Spinal cord (tissue), 10 donors: ENCODE results near the gene TAF11L13. TPM values are rescaled to one million over a fixed set of nuclear protein-coding genes. Genes with fewer than 3 reads are reported as not detected.
"Not testable (repeated sequence)": the region's sequence is repeated elsewhere in the genome, so short reads cannot be mapped to it uniquely, and the experiment has no call there.

ENCODE experiments used
- DNase-seq, 6 donors: peaks; one replicate each; pipeline versions ENCODE4 v3.0.0 to v3.0.0-alpha.2; 2013 to 2015; ENCODE audit warnings: low spot score in 6 of 6, low read depth in 4 of 6
- H3K27ac ChIP-seq: one replicate; pipeline ENCODE4 v1.5.1; 2013; ENCODE audit warnings: low read depth, low read length, control low read depth
- H3K27me3 ChIP-seq: one replicate; pipeline ENCODE4 v1.6.1; 2013; ENCODE audit warnings: low read length; ENCODE audit not compliant: control insufficient read depth, insufficient read depth
- H3K36me3 ChIP-seq: one replicate; pipeline ENCODE4 v1.6.1; 2013; ENCODE audit warnings: low read length; ENCODE audit not compliant: control insufficient read depth, insufficient read depth
- H3K4me1 ChIP-seq: one replicate; pipeline ENCODE4 v1.6.1; 2013; ENCODE audit warnings: low read length; ENCODE audit not compliant: control insufficient read depth, insufficient read depth
- H3K4me3 ChIP-seq: one replicate; pipeline ENCODE4 v1.5.1; 2013; ENCODE audit warnings: low read depth, low read length, control low read depth
- H3K9me3 ChIP-seq: one replicate; pipeline ENCODE4 v1.6.1; 2013; ENCODE audit warnings: low read length; ENCODE audit not compliant: control insufficient read depth, insufficient read depth
- WGBS: methylation state at CpG from one replicate; pipeline ENCODE4 v1.1.5; 2013; ENCODE audit warnings: missing lambda C conversion rate; ENCODE audit not compliant: insufficient coverage; 5-methylcytosine and 5-hydroxymethylcytosine counted together
- polyA plus RNA-seq, 2 donors: library from polyadenylated mRNA; unstranded; fragments of 120-200 nt; gene quantifications; one replicate each; pipeline ENCODE4 v1.2.1, GENCODE V29; 2013; ENCODE audit not compliant: insufficient read length in 2 of 2
- total RNA-seq, 2 donors: library from RNA; depleted of rRNA in 1 of 2; stranded (reverse); fragments of 120-200 nt in 1 of 2; fragments of >200 nt in 1 of 2; gene quantifications; one replicate each; pipeline versions ENCODE4 v1.2.3 to v1.2.4, GENCODE V29; 2013 to 2014
- donor health status: healthy.

Gene TAF11L13
- total and polyA plus RNA-seq, 4 donors, result not detected

GRCh38 chr5:17614872-17615605 is 16.8 kb upstream of the TAF11L13 start:
- Histone ChIP-seq H3K4me3 (no peak overlapping the region), H3K4me1 (no peaks in the 10 kb centered on the region), H3K27ac (no peak overlapping the region), H3K9me3 (no peaks in the 10 kb centered on the region), H3K36me3 (no peaks in the 10 kb centered on the region), H3K27me3 (no peaks in the 10 kb centered on the region)
- 96% methylated on average over 14 of the region's 17 CpGs for WGBS
- no peak for DNase-seq

DNA sequence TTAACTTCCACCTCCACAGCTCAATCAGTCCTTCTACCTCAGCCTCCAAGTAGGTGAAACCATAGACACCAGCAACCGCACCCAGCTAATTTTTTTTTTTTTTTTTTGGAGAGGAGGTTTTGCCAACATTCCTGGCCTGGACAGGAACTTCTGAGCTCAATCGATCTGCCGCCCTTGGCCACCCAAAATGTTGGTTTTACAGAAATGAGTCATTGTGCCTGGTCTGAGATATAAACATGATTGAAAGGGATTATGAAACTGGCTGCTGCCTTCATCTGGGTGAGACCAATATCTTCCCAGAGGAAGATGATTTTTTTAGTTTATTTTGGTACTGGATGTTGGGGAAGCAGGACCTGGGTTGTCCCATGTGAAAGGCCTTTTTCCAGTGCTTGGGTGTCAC is 12.5 kb upstream of the TAF11L13 start:
- WGBS, result 94% methylated on average over 2 of the region's 3 CpGs
- DNase-seq, result no peak
- no peaks in the 10 kb centered on the region for H3K27me3 ChIP-seq
- H3K27ac ChIP-seq, result no peak overlapping the region
- H3K4me1 ChIP-seq, result no peaks in the 10 kb centered on the region
- H3K36me3 ChIP-seq, result no peaks in the 10 kb centered on the region
- no peaks in the 10 kb centered on the region for H3K9me3 ChIP-seq
- H3K4me3 ChIP-seq, result no peak overlapping the region

DNA sequence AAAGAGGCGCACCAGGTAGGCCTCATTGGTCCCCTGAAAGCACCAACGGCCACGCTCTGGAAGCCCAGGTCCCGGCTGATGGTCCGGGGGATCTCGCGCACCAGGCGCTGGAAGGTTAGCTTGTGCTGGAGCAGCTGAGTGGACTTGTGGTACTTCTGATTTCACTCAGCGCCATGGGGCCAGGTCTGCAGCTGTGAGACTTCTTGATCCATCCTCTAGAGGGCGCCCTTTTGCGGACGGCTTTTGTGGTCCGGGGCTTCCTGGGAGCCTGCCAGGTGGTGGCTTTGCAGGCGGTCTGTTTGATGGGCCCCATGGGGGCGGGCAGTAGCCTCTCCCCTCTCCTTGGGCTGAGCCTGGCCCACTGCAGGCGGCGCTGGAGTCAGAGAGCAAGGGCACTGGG is 11.3 kb upstream of the TAF11L13 start:
- H3K4me3 ChIP-seq, result no peak overlapping the region
- no peaks in the 10 kb centered on the region for H3K36me3 ChIP-seq
- WGBS, result 86% methylated on average over 14 of the region's 17 CpGs
- H3K9me3 ChIP-seq, result no peaks in the 10 kb centered on the region
- H3K27ac ChIP-seq, result no peak overlapping the region
- no peak for DNase-seq
- H3K27me3 ChIP-seq, result no peaks in the 10 kb centered on the region
- H3K4me1 ChIP-seq, result no peaks in the 10 kb centered on the region

DNA sequence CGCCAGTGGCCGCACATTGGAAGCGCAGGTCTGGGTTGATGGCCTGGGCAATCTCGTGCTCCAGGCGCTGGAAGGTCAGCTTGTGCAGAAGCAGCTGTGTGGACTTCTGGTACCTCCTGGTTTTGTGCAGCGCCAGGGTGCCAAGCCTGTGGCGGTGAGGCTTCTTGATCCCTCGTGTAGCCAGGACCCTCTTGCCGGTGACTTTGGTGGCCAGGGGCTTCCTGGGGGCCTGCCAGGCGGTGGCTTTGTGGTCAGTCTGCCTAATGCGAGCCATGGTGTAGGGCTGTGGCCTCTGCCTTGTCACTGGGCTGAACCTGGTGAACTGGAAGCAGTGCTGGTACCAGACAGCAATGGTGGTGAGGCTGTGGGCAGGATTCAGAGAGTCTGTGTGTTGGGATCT is 6.2 kb upstream of the TAF11L13 start:
- H3K4me3 ChIP-seq, result no peak overlapping the region
- H3K36me3 ChIP-seq, result no peaks in the 10 kb centered on the region
- H3K4me1 ChIP-seq, result no peaks in the 10 kb centered on the region
- no peak overlapping the region for H3K27ac ChIP-seq
- DNase-seq, result no peak
- 97% methylated on average over 10 of the region's 11 CpGs for WGBS
- H3K27me3 ChIP-seq, result no peaks in the 10 kb centered on the region
- H3K9me3 ChIP-seq, result no peaks in the 10 kb centered on the region

DNA sequence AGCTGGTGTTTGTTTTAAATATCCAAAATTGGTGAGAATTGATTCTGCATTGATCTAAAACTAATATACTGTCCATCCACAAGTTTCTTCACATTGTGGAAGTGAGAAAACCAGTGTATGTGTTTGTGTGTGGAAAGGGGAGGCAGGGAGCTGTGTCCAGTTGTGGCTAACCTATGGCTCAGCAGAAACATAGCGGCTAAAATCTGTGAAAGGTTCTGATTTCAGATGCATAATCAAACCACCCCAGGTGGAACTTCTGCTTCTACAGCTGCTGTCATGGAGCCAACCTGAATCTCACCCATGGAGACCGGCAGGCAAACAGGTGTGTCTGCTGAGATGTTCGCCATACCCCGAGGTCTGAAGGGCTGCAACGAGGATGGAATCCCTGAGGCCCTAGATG is 2.3 kb downstream of the TAF11L13 start, which contains the start of gene TAF11L14:
Gene TAF11L14 (plus strand): TSS at position 301 of the 400 bp plus-strand sequence.
- WGBS, result 85% methylated on average over 4 of the region's 5 CpGs
- no peaks in the 10 kb centered on the region for H3K9me3 ChIP-seq

DNA sequence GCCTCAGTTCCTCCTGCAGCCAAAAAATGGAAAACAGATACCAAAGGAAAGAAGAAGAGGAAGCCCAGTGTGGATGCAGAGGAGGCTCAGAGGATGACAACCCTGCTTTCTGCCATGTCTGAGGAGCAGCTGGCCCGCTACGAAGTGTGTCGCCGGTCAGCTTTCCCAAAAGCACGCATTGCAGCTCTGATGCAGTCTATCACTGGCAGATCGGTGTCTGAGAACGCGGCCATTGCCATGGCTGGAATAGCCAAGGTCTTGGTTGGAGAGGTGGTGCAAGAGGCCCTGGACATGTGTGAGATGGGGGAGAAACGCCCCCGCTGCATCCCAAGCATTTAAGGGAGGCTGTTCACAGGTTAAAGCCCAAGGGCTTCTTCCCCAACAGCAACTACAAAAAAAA is 17.3 kb downstream of the TAF11L13 start:
- WGBS, result 93% methylated on average over 8 of the region's 10 CpGs
- not testable (repeated sequence) for DNase-seq

More for the DNA sequence above, 2.3 kb downstream of the TAF11L13 start, which contains the start of gene TAF11L14:
- Histone ChIP-seq H3K4me1 (no peaks in the 10 kb centered on the region), H3K27ac (no peak within 1 kb of the TSS), H3K4me3 (no peak within 1 kb of the TSS), H3K36me3 (no peaks in the 10 kb centered on the region), H3K27me3 (no peaks in the 10 kb centered on the region)
- DNase-seq, result no peak

DNA sequence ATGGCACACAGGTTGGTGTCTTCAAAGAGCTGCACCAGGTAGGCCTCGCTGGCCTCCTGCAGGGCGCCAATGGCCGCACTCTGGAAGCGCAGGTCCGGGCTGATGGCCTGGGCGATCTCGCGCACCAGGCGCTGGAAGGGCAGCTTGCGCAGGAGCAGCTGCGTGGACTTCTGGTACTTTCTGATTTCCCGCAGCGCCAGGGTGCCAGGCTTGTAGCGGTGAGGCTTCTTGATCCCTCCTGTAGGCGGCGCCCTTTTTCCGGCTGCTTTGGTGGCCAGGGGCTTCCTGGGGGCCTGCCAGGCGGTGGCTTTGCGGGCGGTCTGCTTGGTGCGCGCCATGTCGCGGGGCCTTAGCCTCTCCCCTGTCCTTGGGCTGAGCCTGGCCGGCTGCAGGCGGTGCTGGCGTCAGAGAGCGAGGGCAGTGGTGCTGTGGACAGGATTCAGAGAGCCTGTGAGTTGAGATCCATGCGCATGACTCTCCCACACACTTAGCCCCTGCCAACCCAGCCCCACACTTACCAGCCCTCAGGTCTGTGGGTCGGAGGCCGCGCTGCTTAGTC is 23.4 kb downstream of the TAF11L13 start:
- not testable (repeated sequence) for H3K36me3 ChIP-seq, H3K4me3 ChIP-seq, H3K9me3 ChIP-seq, H3K4me1 ChIP-seq, H3K27me3 ChIP-seq, H3K27ac ChIP-seq, DNase-seq
- 96% methylated on average over 30 of the region's 32 CpGs for WGBS

More for the DNA sequence above, 17.3 kb downstream of the TAF11L13 start:
- H3K9me3 ChIP-seq, H3K27ac ChIP-seq, H3K4me3 ChIP-seq, H3K27me3 ChIP-seq, H3K4me1 ChIP-seq, H3K36me3 ChIP-seq: not testable (repeated sequence)

- no peak overlapping the region for H3K27ac ChIP-seq
- no peaks in the 10 kb centered on the region for H3K36me3 ChIP-seq
- WGBS, result no CpG with 5 or more reads among the region's 6 CpGs
- no peak for DNase-seq
- no peaks in the 10 kb centered on the region for H3K27me3 ChIP-seq
- no peaks in the 10 kb centered on the region for H3K4me1 ChIP-seq
- H3K4me3 ChIP-seq, result no peak overlapping the region
- H3K9me3 ChIP-seq, result no peaks in the 10 kb centered on the region
These were observed 24.0 kb downstream of the TAF11L13 start for GRCh38 chr5:17655921-17656320.

DNA sequence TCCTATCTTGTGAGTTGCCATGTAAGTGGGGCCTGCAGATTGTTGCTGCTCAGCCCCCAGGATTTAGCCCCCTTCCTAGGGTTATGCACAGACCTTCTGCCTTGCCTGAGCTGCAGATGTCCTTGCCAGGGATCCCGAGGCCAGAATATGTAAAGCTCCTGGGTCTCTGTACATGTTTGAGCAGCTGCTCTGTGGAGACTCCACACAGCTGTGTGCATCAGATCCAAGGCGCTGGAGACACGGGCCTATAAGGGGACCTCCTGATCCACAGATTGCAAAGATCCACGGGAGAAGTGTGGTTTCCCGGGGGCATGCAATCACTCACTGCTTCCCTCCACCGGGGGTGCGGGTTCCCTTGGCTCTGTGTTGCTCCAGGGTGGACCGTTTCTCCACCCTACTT is 31.3 kb downstream of the TAF11L13 start:
- no peaks in the 10 kb centered on the region for H3K36me3 ChIP-seq
- H3K9me3 ChIP-seq, result no peaks in the 10 kb centered on the region
- 75% methylated on average over 5 of the region's 8 CpGs for WGBS
- H3K27ac ChIP-seq, result no peak overlapping the region
- no peak for DNase-seq
- H3K27me3 ChIP-seq, result no peaks in the 10 kb centered on the region
- no peak overlapping the region for H3K4me3 ChIP-seq
- H3K4me1 ChIP-seq, result no peaks in the 10 kb centered on the region

DNA sequence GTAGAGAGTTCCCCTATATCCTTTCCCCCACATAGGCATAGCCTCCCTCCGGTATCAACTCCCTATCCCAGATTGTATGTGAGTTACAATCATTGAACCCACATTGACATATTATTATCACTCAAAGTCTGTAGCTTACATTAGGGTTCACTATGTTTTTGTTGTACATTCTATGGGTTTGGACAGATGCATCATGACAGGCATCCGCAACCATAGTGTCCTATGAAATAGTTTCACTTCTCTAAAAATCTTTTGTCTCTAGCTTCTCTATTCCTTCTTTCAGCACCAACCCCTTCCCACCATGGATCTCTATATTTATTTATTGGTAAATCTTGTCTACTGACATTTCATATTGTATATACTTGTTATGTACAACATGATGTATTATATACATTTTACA is 33.9 kb downstream of the TAF11L13 start:
- Histone ChIP-seq H3K36me3 (no peaks in the 10 kb centered on the region), H3K4me1 (no peaks in the 10 kb centered on the region), H3K4me3 (no peak overlapping the region), H3K9me3 (no peaks in the 10 kb centered on the region), H3K27me3 (no peaks in the 10 kb centered on the region), H3K27ac (no peak overlapping the region)
- no peak for DNase-seq
- WGBS, result no CpG with 5 or more reads among the region's 2 CpGs
